Measurements from ENCODE around the gene PROCA1. TPM values are rescaled to one million over a fixed set of nuclear protein-coding genes. Genes with fewer than 3 reads are reported as not detected.

The PROCA1 gene
- total and polyA plus RNA-seq, 2 of the 13 experiments (the other 11 are each of a cell fraction or from before 2014, with no cell fraction given), result 0.73 to 1.5 TPM

DNA sequence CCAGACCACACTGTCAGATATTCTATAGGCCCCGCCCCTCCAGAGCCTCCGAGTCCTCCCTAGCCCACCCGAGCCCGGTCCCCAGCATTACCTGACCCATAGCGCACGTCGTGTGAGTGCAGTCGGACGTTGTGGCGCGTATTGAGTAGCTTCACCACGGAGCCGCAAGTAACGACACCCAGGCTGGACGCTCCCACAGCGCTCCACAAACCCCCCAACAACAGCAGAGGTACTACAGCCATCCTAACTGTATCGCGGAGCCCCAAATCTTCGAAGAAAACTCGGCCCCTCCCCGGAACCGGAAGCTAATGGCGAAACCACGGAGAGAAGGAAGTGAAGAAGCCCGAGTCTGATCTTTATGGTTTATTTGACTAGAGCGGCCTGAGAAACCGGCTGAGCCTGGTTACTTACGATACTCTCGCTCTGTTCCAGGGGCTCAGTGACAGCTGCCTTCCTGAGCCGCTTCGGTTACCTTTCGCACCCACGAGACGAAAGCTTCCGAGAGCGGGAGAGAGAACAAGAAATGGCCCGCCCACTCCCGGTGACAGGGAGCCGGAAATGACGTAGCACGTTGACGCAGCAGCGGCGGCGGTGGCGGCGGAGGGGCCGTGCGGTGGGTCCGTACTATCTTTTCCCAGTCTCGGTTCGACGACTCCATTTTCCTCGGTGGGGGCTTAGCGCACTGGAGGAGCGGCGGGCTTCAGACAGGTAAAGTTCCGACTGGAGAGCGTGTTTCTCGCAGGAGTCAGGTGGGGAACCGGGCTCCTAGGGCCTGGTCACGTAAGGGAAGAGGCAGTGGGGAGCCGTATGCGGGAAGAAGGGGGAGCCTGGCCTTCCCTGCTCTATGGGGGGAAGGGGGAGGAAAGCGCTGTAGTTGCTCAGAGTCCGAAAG, 49.8 kb downstream of the PROCA1 start, which contains the start of the genes SDF2 and SUPT6H (continued):
- no peak; the same call in 1 of the 2 replicates for TF ChIP-seq ZNF607 (CRISPR knock-in tag; IDR thresholded peaks at IDR 0.05; ENCODE audit: borderline replicate concordance)
- no peak for TF ChIP-seq ZFYVE20 (CRISPR knock-in tag; IDR thresholded peaks at IDR 0.05; ENCODE audit: borderline replicate concordance, low read depth)
- no peak; the same call in 1 of the 2 replicates for TF ChIP-seq SOX13 (IDR thresholded peaks at IDR 0.05)
- TF ChIP-seq SOX13 (CRISPR knock-in tag; conservative IDR thresholded peaks at IDR 0.05 in 1 of 2, IDR thresholded peaks at IDR 0.05 in 1 of 2), result 0 out of 4 replicates have a peak, but pooled peaks of 1 of the 2 experiments have one; percentile 6
- TF ChIP-seq KLF11 (CRISPR knock-in tag; IDR thresholded peaks at IDR 0.05), result peak; percentile 83
- no peak for TF ChIP-seq IRX3 (CRISPR knock-in tag; IDR thresholded peaks at IDR 0.05; ENCODE audit: borderline replicate concordance, low read depth)
- no peak for TF ChIP-seq SATB2 (CRISPR knock-in tag; IDR thresholded peaks at IDR 0.05)
- no peak for TF ChIP-seq RCOR2 (CRISPR knock-in tag; IDR thresholded peaks at IDR 0.05)
- TF ChIP-seq ETV5 (CRISPR knock-in tag; IDR thresholded peaks at IDR 0.05; ENCODE audit: borderline replicate concordance), result no peak; the same call in 1 of the 2 replicates
- TF ChIP-seq ZSCAN29 (CRISPR knock-in tag; conservative IDR thresholded peaks at IDR 0.05), result peak; percentile 89
- TF ChIP-seq ATM (IDR thresholded peaks at IDR 0.05; ENCODE audit: borderline replicate concordance), result no peak
- TF ChIP-seq ZNF713 (CRISPR knock-in tag; IDR thresholded peaks at IDR 0.05), result no peak
- TF ChIP-seq EP300 (IDR thresholded peaks at IDR 0.05; ENCODE audit: low read depth in 2 of 2, low read length in 2 of 2), result no peak
- no peak for TF ChIP-seq EP300 (CRISPR knock-in tag; IDR thresholded peaks at IDR 0.05; ENCODE audit: borderline replicate concordance)
- TF ChIP-seq, protein P1, sequence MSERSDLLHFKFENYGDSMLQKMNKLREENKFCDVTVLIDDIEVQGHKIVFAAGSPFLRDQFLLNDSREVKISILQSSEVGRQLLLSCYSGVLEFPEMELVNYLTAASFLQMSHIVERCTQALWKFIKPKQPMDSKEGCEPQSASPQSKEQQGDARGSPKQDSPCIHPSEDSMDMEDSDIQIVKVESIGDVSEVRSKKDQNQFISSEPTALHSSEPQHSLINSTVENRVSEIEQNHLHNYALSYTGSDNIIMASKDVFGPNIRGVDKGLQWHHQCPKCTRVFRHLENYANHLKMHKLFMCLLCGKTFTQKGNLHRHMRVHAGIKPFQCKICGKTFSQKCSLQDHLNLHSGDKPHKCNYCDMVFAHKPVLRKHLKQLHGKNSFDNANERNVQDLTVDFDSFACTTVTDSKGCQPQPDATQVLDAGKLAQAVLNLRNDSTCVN (CRISPR knock-in tag; IDR thresholded peaks at IDR 0.05; ENCODE audit: borderline replicate concordance), result no peak
- 0 out of 2 replicates have a peak, but pooled peaks have one; percentile 20 for TF ChIP-seq RARA (CRISPR knock-in tag; IDR thresholded peaks at IDR 0.05)
- no peak for TF ChIP-seq GATAD2A (CRISPR knock-in tag; IDR thresholded peaks at IDR 0.05)
- TF ChIP-seq RFXAP (CRISPR knock-in tag; IDR thresholded peaks at IDR 0.05; ENCODE audit: borderline replicate concordance), result no peak
- TF ChIP-seq, protein P2, sequence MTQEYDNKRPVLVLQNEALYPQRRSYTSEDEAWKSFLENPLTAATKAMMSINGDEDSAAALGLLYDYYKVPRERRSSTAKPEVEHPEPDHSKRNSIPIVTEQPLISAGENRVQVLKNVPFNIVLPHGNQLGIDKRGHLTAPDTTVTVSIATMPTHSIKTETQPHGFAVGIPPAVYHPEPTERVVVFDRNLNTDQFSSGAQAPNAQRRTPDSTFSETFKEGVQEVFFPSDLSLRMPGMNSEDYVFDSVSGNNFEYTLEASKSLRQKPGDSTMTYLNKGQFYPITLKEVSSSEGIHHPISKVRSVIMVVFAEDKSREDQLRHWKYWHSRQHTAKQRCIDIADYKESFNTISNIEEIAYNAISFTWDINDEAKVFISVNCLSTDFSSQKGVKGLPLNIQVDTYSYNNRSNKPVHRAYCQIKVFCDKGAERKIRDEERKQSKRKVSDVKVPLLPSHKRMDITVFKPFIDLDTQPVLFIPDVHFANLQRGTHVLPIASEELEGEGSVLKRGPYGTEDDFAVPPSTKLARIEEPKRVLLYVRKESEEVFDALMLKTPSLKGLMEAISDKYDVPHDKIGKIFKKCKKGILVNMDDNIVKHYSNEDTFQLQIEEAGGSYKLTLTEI (CRISPR knock-in tag; conservative IDR thresholded peaks at IDR 0.05), result no peak
- TF ChIP-seq NPAS2 (CRISPR knock-in tag; IDR thresholded peaks at IDR 0.05; ENCODE audit: borderline replicate concordance), result no peak
- no peak for TF ChIP-seq ZNF24 (IDR thresholded peaks at IDR 0.05)
- peak; percentile 50; the same call in 1 of the 2 replicates for TF ChIP-seq ZNF772 (CRISPR knock-in tag; IDR thresholded peaks at IDR 0.05)
- TF ChIP-seq SKI (IDR thresholded peaks at IDR 0.05; ENCODE audit: partially characterized antibody), result no peak
- no peak for TF ChIP-seq MIER3 (CRISPR knock-in tag; IDR thresholded peaks at IDR 0.05; ENCODE audit: borderline replicate concordance)
- 0 out of 2 replicates have a peak, but pooled peaks have one; percentile 61 for TF ChIP-seq ZC3H13 (CRISPR knock-in tag; IDR thresholded peaks at IDR 0.05)
- no peak for TF ChIP-seq MLLT10 (CRISPR knock-in tag; IDR thresholded peaks at IDR 0.05)

Measured in HepG2 (cell line).